ENCODE data around the gene RNASE8. TPM values are rescaled to one million over a fixed set of nuclear protein-coding genes. Genes with fewer than 3 reads are reported as not detected.

Gene RNASE8
- total RNA-seq, 1 donor from 2014 or later, result not detected

DNA sequence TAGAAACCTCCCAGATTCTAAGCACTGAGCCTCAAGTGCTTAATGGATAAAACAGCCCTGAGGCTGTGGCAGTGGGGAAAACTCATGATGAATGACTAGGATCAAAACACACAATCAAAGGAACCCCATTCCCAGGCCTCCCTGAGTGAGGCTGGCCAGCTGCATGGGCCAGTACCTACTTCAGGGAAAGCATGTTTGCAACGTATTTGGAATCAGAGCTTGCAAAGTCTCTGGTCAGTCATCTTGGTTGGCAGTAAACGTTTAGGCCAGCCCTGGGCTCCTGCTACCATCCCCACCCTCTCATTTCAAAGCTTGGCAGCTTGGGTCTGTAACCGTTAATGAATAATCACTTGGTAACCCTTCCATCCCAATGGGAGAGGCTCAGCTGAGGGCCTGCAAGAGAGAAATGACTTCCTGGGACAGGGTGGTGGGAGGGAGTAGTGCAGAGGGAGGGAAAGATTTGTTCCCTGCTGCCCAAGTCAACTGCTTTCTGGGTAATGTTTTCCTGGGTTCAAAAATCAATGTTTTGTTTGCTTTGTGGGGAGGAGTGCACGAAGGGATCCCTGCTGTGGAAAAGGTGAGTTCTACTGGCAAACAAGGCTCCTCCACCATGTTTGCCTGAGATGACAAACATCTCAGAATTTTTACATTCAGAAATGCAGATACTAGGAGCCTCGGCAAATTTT is 2.0 kb upstream of the RNASE8 start:
- TF ChIP-seq CTCF (IDR thresholded peaks at IDR 0.05), result no peak
- Mint-ChIP-seq H3K9me3 (ENCODE audit: unreplicated experiment) (no peaks in the 10 kb centered on the region), H3K4me1 (ENCODE audit: unreplicated experiment) (peaks cover 3% of the 10 kb centered on the region), H3K4me3 (ENCODE audit: unreplicated experiment) (no peak overlapping the region), H3K27ac (ENCODE audit: unreplicated experiment) (no peak overlapping the region), H3K27me3 (ENCODE audit: unreplicated experiment) (no peaks in the 10 kb centered on the region), H3K36me3 (ENCODE audit: unreplicated experiment) (no peaks in the 10 kb centered on the region)
- no peak for DNase-seq (ENCODE audit: extremely low spot score, unreplicated experiment)

GRCh38 chr14:21056520-21057163 is 980 bp upstream of the RNASE8 start:
- Mint-ChIP-seq H3K36me3 (ENCODE audit: unreplicated experiment) (no peaks in the 10 kb centered on the region), H3K27me3 (ENCODE audit: unreplicated experiment) (no peaks in the 10 kb centered on the region), H3K4me1 (ENCODE audit: unreplicated experiment) (peaks cover 3% of the 10 kb centered on the region), H3K9me3 (ENCODE audit: unreplicated experiment) (no peaks in the 10 kb centered on the region), H3K4me3 (ENCODE audit: unreplicated experiment) (no peak overlapping the region), H3K27ac (ENCODE audit: unreplicated experiment) (no peak overlapping the region)
- TF ChIP-seq CTCF (IDR thresholded peaks at IDR 0.05), result no peak
- DNase-seq (ENCODE audit: extremely low spot score, unreplicated experiment), result no peak

GRCh38 chr14:21058903-21059302 is 1.3 kb downstream of the RNASE8 start:
- TF ChIP-seq CTCF (IDR thresholded peaks at IDR 0.05), result no peak
- Mint-ChIP-seq H3K36me3 (ENCODE audit: unreplicated experiment) (no peaks in the 10 kb centered on the region), H3K9me3 (ENCODE audit: unreplicated experiment) (no peaks in the 10 kb centered on the region), H3K27ac (ENCODE audit: unreplicated experiment) (no peak overlapping the region), H3K4me3 (ENCODE audit: unreplicated experiment) (no peak overlapping the region), H3K27me3 (ENCODE audit: unreplicated experiment) (no peaks in the 10 kb centered on the region), H3K4me1 (ENCODE audit: unreplicated experiment) (peaks cover 21% of the 10 kb centered on the region)
- DNase-seq (ENCODE audit: extremely low spot score, unreplicated experiment), result no peak

DNA sequence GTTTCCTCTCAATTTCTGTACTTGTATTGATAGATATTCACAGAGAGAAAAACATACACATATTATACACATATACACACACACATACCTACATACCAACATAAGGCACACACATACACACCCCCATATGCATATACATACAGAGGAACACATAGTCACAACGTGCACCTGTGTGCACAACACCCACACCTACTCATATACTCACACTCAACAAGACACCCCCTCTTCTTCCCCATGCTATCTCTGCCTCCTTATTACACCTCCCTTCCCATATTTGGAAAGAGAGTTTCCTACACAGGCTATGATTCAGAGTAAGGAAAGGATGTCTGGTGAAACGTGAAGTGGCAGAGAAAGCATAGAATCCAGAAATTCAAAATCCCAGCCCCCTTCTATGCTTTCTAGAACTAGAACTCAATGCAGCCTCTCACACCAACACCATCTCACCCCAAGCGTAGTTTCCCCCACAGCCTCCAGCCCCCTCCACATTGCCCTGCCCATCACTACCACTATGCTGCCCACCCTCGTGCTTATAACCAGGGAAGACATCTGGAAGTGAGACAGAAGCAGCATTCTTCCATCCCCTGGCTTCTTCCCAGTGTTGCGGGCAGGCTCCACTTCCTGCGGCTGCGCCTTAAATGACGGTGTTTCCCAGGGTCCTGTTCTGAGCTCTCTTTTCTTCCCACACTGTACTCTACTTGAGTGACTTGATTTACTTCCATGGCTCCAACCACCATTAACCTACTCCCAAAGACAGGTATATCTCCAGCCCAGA is 2.4 kb downstream of the RNASE8 start:
- no peak overlapping the region for H3K4me3 Mint-ChIP-seq (ENCODE audit: unreplicated experiment)
- no peaks in the 10 kb centered on the region for H3K36me3 Mint-ChIP-seq (ENCODE audit: unreplicated experiment)
- peaks cover 25% of the 10 kb centered on the region for H3K4me1 Mint-ChIP-seq (ENCODE audit: unreplicated experiment)
- H3K9me3 Mint-ChIP-seq (ENCODE audit: unreplicated experiment), result no peaks in the 10 kb centered on the region
- no peaks in the 10 kb centered on the region for H3K27me3 Mint-ChIP-seq (ENCODE audit: unreplicated experiment)
- TF ChIP-seq CTCF (IDR thresholded peaks at IDR 0.05), result no peak
- H3K27ac Mint-ChIP-seq (ENCODE audit: unreplicated experiment), result no peak overlapping the region
- DNase-seq (ENCODE audit: extremely low spot score, unreplicated experiment), result no peak

Measured in osteocyte (in vitro differentiated cells).